Fibroblast of lung (primary cell): Measurements from ENCODE around the gene BAAT. TPM values are rescaled to one million over a fixed set of nuclear protein-coding genes. Genes with fewer than 3 reads are reported as not detected.
"Not testable (repeated sequence)": the region's sequence is repeated elsewhere in the genome, so short reads cannot be mapped to it uniquely, and the experiment has no call there.

Experiments used
- DNase-seq, 2 donors: peaks; one replicate each; pipeline versions ENCODE4 v3.0.0 to v3.0.0-alpha.2; 2010; ENCODE audit warnings: low read depth in 2 of 2
- H2AFZ ChIP-seq: 2 replicates; pipeline ENCODE4 v1.5.1; 2012; ENCODE audit warnings: low read length, control low read depth, inconsistent platforms
- H3K27ac ChIP-seq: 2 replicates; pipeline ENCODE4 v1.5.1; 2011; ENCODE audit warnings: low read length, control low read depth; ENCODE audit not compliant: insufficient read depth
- H3K27me3 ChIP-seq: 2 replicates; pipeline ENCODE4 v1.5.1; 2011; ENCODE audit warnings: mild to moderate bottlenecking, low read length; ENCODE audit not compliant: control insufficient read depth, insufficient read depth
- H3K36me3 ChIP-seq: 2 replicates; pipeline ENCODE4 v1.5.1; 2011; ENCODE audit warnings: low read length; ENCODE audit not compliant: control insufficient read depth, insufficient read depth
- H3K4me1 ChIP-seq: 2 replicates; pipeline ENCODE4 v1.5.1; 2011; ENCODE audit warnings: low read length; ENCODE audit not compliant: control insufficient read depth, insufficient read depth; ENCODE audit errors: extremely low read depth
- H3K4me2 ChIP-seq: 2 replicates; pipeline ENCODE4 v1.5.1; 2011; ENCODE audit warnings: low read length, control low read depth; ENCODE audit not compliant: insufficient read depth; ENCODE audit errors: extremely low read depth
- H3K4me3 ChIP-seq, 4 experiments: fragments of 200-600 bp in 1 of 4; sonication (generic) in 1 of 4; replicated peaks in 1 of 4; 2 replicates each; pipeline ENCODE4 v1.5.1; 2011 to 2016; ENCODE audit warnings: low read length in 4 of 4, low read depth in 3 of 4, mild to moderate bottlenecking in 3 of 4, control low read depth in 2 of 4, inconsistent platforms in 1 of 4, mixed read lengths in 1 of 4; ENCODE audit not compliant: insufficient read depth in 1 of 4; ENCODE audit errors: control extremely low read depth in 1 of 4
- H3K79me2 ChIP-seq: 2 replicates; pipeline ENCODE4 v1.5.1; 2012; ENCODE audit warnings: mild to moderate bottlenecking, low read length, inconsistent platforms; ENCODE audit not compliant: control insufficient read depth, insufficient read depth
- H3K9ac ChIP-seq: 2 replicates; pipeline ENCODE4 v1.5.1; 2011; ENCODE audit warnings: mild to moderate bottlenecking, low read length, control low read depth; ENCODE audit not compliant: insufficient read depth
- H3K9me3 ChIP-seq: 2 replicates; pipeline ENCODE4 v1.5.1; 2012; ENCODE audit warnings: low read depth, low read length; ENCODE audit not compliant: control insufficient read depth, insufficient read depth
- H4K20me1 ChIP-seq: 2 replicates; pipeline ENCODE4 v1.5.1; 2011; ENCODE audit warnings: low read length; ENCODE audit not compliant: control insufficient read depth, insufficient read depth; ENCODE audit errors: extremely low read depth
- CTCF ChIP-seq, 2 donors: IDR thresholded peaks in 1 of 2; conservative IDR thresholded peaks in 1 of 2; 1 replicate in 1 of 2; 2 replicates in 1 of 2; pipeline ENCODE4 v1.5.1; 2011 to 2012; ENCODE audit warnings: low read length in 2 of 2, control low read depth in 1 of 2, inconsistent platforms in 1 of 2, low read depth in 1 of 2, mild to moderate bottlenecking in 1 of 2
- EZH2 ChIP-seq: IDR thresholded peaks from 2 replicates; pipeline ENCODE4 v1.5.1; 2012; ENCODE audit warnings: low read length, control low read depth, mild to moderate bottlenecking; ENCODE audit errors: missing control alignments
- polyA minus RNA-seq: library from RNA; depleted of rRNA, polyadenylated mRNA; stranded (reverse); fragments of >200 nt; gene quantifications from 2 replicates; pipeline ENCODE4 v1.2.3, GENCODE V29; 2011; ENCODE audit warnings: low replicate concordance
- polyA plus RNA-seq, 2 donors: library from polyadenylated mRNA; depleted of rRNA in 1 of 2; stranded (reverse) in 1 of 2; unstranded in 1 of 2; fragments of >200 nt; gene quantifications; 2 replicates each; pipeline ENCODE4 v1.2.1, GENCODE V29; 2011 to 2012; ENCODE audit warnings: missing spikeins in 1 of 2
- total RNA-seq: library from RNA; depleted of rRNA; stranded (reverse); fragments of >200 nt; gene quantifications from 2 replicates; pipeline ENCODE4 v1.2.1, GENCODE V29; 2014

The BAAT gene
- total RNA-seq (not detected in 2 replicates), polyA plus RNA-seq (0.02 and 0.03 TPM in 2 replicates), polyA minus RNA-seq (not detected in 2 replicates)
- polyA plus RNA-seq (2012): 0.03 TPM in 1 of 2 replicates, not detected in the other

- not testable (repeated sequence) for H3K79me2 ChIP-seq, H3K27me3 ChIP-seq, H3K4me2 ChIP-seq, H4K20me1 ChIP-seq, H3K4me3 ChIP-seq, H2AFZ ChIP-seq, H3K4me1 ChIP-seq, H3K27ac ChIP-seq, DNase-seq, H3K36me3 ChIP-seq, H3K9me3 ChIP-seq, H3K9ac ChIP-seq
Observed at GRCh38 chr9:101384873-101385536, at the start of gene BAAT. BAAT (minus strand) TSS chr9:101385006; CDS start chr9:101371404, 13,602 bp downstream.

- Histone ChIP-seq H3K4me3 (no peak overlapping the region), H3K27ac (no peak overlapping the region), H3K4me1 (no peaks in the 10 kb centered on the region), H3K9me3 (no peaks in the 10 kb centered on the region), H3K4me2 (no peak overlapping the region), H4K20me1 (no peaks in the 10 kb centered on the region), H3K27me3 (no peaks in the 10 kb centered on the region), H3K9ac (no peak overlapping the region), H3K79me2 (no peaks in the 10 kb centered on the region), H3K36me3 (no peaks in the 10 kb centered on the region), H2AFZ (no peak overlapping the region)
- TF ChIP-seq CTCF (conservative IDR thresholded peaks at IDR 0.05 in 1 of 2, IDR thresholded peaks at IDR 0.05 in 1 of 2; ENCODE audit: low read depth in 1 of 2, low read length in 2 of 2) (no peak), EZH2 (no peak)
- DNase-seq: no peak
Observed at GRCh38 chr9:101433229-101433628, 48.4 kb upstream of the BAAT start.

GRCh38 chr9:101432740-101433139 is 47.9 kb upstream of the BAAT start:
- no peak overlapping the region for H3K4me2 ChIP-seq
- TF ChIP-seq EZH2 (no peak), CTCF (conservative IDR thresholded peaks at IDR 0.05 in 1 of 2, IDR thresholded peaks at IDR 0.05 in 1 of 2; ENCODE audit: low read depth in 1 of 2, low read length in 2 of 2) (no peak)
- H3K9me3 ChIP-seq: no peaks in the 10 kb centered on the region
- DNase-seq: no peak
- no peak overlapping the region for H3K27ac ChIP-seq
- H2AFZ ChIP-seq: no peak overlapping the region
- no peaks in the 10 kb centered on the region for H3K36me3 ChIP-seq
- no peaks in the 10 kb centered on the region for H4K20me1 ChIP-seq
- no peaks in the 10 kb centered on the region for H3K4me1 ChIP-seq
- H3K27me3 ChIP-seq: no peaks in the 10 kb centered on the region
- H3K4me3 ChIP-seq: no peak overlapping the region
- no peaks in the 10 kb centered on the region for H3K79me2 ChIP-seq
- no peak overlapping the region for H3K9ac ChIP-seq
